Activated CD4-positive, alpha-beta T cell treated with anti-CD3 and anti-CD28 coated beads for 36 hours (primary cell): ENCODE data around the gene SLC9A9. TPM values are rescaled to one million over a fixed set of nuclear protein-coding genes. Genes with fewer than 3 reads are reported as not detected.
"Not testable (repeated sequence)": the region's sequence is repeated elsewhere in the genome, so short reads cannot be mapped to it uniquely, and the experiment has no call there.

Experiments used
- ATAC-seq: fragments of 200-7000 bp; cut with Tn5 transposase; one replicate; pipeline ENCODE4 v1.10.0; 2021; ENCODE audit warnings: mild to moderate bottlenecking, moderate library complexity
- CTCF ChIA-PET: fragments of 350-600 bp; sonication (Branson Sonifier 250); formaldehyde crosslinking; loops from one replicate; lab custom pipeline; 2021; ENCODE audit warnings: antibody characterized with exemption; lab: Charles Lee
- POLR2A ChIA-PET: fragments of 350-600 bp; sonication (Branson Sonifier 250); formaldehyde crosslinking; loops from one replicate; lab custom pipeline; 2021; ENCODE audit warnings: antibody characterized with exemption, inconsistent platforms; lab: Charles Lee
- DNase-seq: peaks from one replicate; pipeline ENCODE4 v3.0.0-alpha.2; 2020
- H3K27ac Mint-ChIP-seq: one replicate; pipeline ENCODE4 v1.8.0; 2021; ENCODE audit warnings: mixed read lengths
- H3K27me3 Mint-ChIP-seq: one replicate; pipeline ENCODE4 v1.8.0; 2021; ENCODE audit warnings: mixed read lengths
- H3K36me3 Mint-ChIP-seq: one replicate; pipeline ENCODE4 v1.8.0; 2021; ENCODE audit warnings: low read depth, mixed read lengths
- H3K4me1 Mint-ChIP-seq: one replicate; pipeline ENCODE4 v1.8.0; 2021; ENCODE audit warnings: mixed read lengths
- H3K4me3 Mint-ChIP-seq: one replicate; pipeline ENCODE4 v1.8.0; 2021; ENCODE audit warnings: mild to moderate bottlenecking, moderate library complexity, mixed read lengths
- H3K9me3 Mint-ChIP-seq: one replicate; pipeline ENCODE4 v1.8.0; 2021; ENCODE audit warnings: low read depth, mixed read lengths
- intact Hi-C, 2 experiments: fragments of 100-400 bp; cut with DNase I in 1 of 2; cut with micrococcal nuclease in 1 of 2; formaldehyde crosslinking; loops; one replicate each; pipeline versions ENCODE4 v1.14.2 to v1.15.1; 2022 to 2024; cut with DNase I, micrococcal nuclease
- total RNA-seq, 2 experiments: library from RNA; stranded (reverse); gene quantifications; one replicate each; pipeline ENCODE4 v1.2.3, GENCODE V29; 2021

Gene SLC9A9
- total RNA-seq, 2 experiments from 2014 or later, result 1.4 to 1.6 TPM

- ATAC-seq (no peak), DNase-seq (no peak)
- Mint-ChIP-seq H3K9me3 (no peaks in the 10 kb centered on the region), H3K4me3 (no peak overlapping the region), H3K4me1 (peaks cover 15% of the 10 kb centered on the region), H3K27me3 (no peaks in the 10 kb centered on the region), H3K27ac (no peak overlapping the region), H3K36me3 (no peaks in the 10 kb centered on the region)
- ChIA-PET CTCF (interaction anchor here (0.6 to 1.5 kb wide), 3 partner anchors 11 to 310 kb away, joined by 3 to 4 read pairs (median 4); no protein-coding TSS in a partner anchor), POLR2A (no interaction called here)
- intact Hi-C loops, result no loop called here
Measured at GRCh38 chr3:143287403-143287802, 560.9 kb downstream of the SLC9A9 start.

- peaks cover 18% of the 10 kb centered on the region for H3K4me1 Mint-ChIP-seq
- no peak overlapping the region for H3K27ac Mint-ChIP-seq
- no peaks in the 10 kb centered on the region for H3K9me3 Mint-ChIP-seq
- intact Hi-C loops, result no loop called here
- ChIA-PET CTCF (interaction anchor here (0.5 to 1.4 kb wide), 3 partner anchors 11 to 162 kb away, joined by 3 to 4 read pairs (median 4); no protein-coding TSS in a partner anchor), POLR2A (no interaction called here)
- no peak for ATAC-seq
- no peaks in the 10 kb centered on the region for H3K27me3 Mint-ChIP-seq
- no peak overlapping the region for H3K4me3 Mint-ChIP-seq
- no peak for DNase-seq
- H3K36me3 Mint-ChIP-seq, result no peaks in the 10 kb centered on the region
Measured at GRCh38 chr3:143286392-143287010, 561.8 kb downstream of the SLC9A9 start.

- H3K4me3 Mint-ChIP-seq, result no peak overlapping the region
- H3K27ac Mint-ChIP-seq, result no peak overlapping the region
- CTCF ChIA-PET, result interaction anchor here (0.6 to 0.7 kb wide), 3 partner anchors 20 to 252 kb away, joined by 3 to 4 read pairs (median 3); no protein-coding TSS in a partner anchor
- intact Hi-C loops, result no loop called here
- peaks cover 20% of the 10 kb centered on the region for H3K4me1 Mint-ChIP-seq
- no peaks in the 10 kb centered on the region for H3K9me3 Mint-ChIP-seq
- peak; percentile 67 for ATAC-seq
- DNase-seq, result peak; percentile 13
- POLR2A ChIA-PET, result no interaction called here
- peaks cover 3% of the 10 kb centered on the region for H3K36me3 Mint-ChIP-seq
- no peaks in the 10 kb centered on the region for H3K27me3 Mint-ChIP-seq
Measured at GRCh38 chr3:143283432-143284128, 564.7 kb downstream of the SLC9A9 start.

- Mint-ChIP-seq H3K4me1 (peaks cover 31% of the 10 kb centered on the region), H3K9me3 (no peaks in the 10 kb centered on the region), H3K4me3 (no peak overlapping the region), H3K36me3 (peaks cover 3% of the 10 kb centered on the region), H3K27me3 (no peaks in the 10 kb centered on the region), H3K27ac (no peak overlapping the region)
- DNase-seq, result no peak
- no peak for ATAC-seq
- ChIA-PET POLR2A (no interaction called here), CTCF (no interaction called here)
- intact Hi-C loops, result no loop called here
Measured at GRCh38 chr3:143280984-143281383, 567.3 kb downstream of the SLC9A9 start.

- H3K27me3 Mint-ChIP-seq, DNase-seq, POLR2A ChIA-PET, H3K27ac Mint-ChIP-seq, ATAC-seq, H3K9me3 Mint-ChIP-seq, H3K4me3 Mint-ChIP-seq, H3K36me3 Mint-ChIP-seq: not testable (repeated sequence)
- peaks cover 34% of the 10 kb centered on the region for H3K4me1 Mint-ChIP-seq
- intact Hi-C loops, result loop anchor here (5.0 kb wide), 3 partner anchors 112 to 217 kb away; no protein-coding TSS in a partner anchor
- CTCF ChIA-PET, result interaction anchor here (1.1 kb wide), 1 partner anchor 9 kb away, joined by 3 read pairs; no protein-coding TSS in a partner anchor
Measured at GRCh38 chr3:143279567-143279966, 568.7 kb downstream of the SLC9A9 start.

- H3K27ac Mint-ChIP-seq, result no peak overlapping the region
- DNase-seq (no peak), ATAC-seq (no peak)
- no peaks in the 10 kb centered on the region for H3K27me3 Mint-ChIP-seq
- CTCF ChIA-PET, result interaction anchor here (1.4 kb wide), 1 partner anchor 14 kb away, joined by 3 read pairs; no protein-coding TSS in a partner anchor
- H3K4me1 Mint-ChIP-seq, result peaks cover 32% of the 10 kb centered on the region
- H3K9me3 Mint-ChIP-seq, result no peaks in the 10 kb centered on the region
- H3K36me3 Mint-ChIP-seq, result peaks cover 3% of the 10 kb centered on the region
- POLR2A ChIA-PET, result interaction anchor here (0.6 kb wide), 1 partner anchor 108 kb away, joined by 3 read pairs; no protein-coding TSS in a partner anchor
- H3K4me3 Mint-ChIP-seq, result no peak overlapping the region
- intact Hi-C loops, result loop anchor here (5.0 kb wide), 3 partner anchors 111 to 216 kb away; no protein-coding TSS in a partner anchor
Measured at GRCh38 chr3:143278721-143279120, 569.5 kb downstream of the SLC9A9 start.

- Mint-ChIP-seq H3K4me1 (peaks cover 26% of the 10 kb centered on the region), H3K27me3 (no peaks in the 10 kb centered on the region), H3K36me3 (peaks cover 3% of the 10 kb centered on the region), H3K9me3 (no peaks in the 10 kb centered on the region), H3K27ac (no peak overlapping the region), H3K4me3 (no peak overlapping the region)
- intact Hi-C loops, result loop anchor here (2.0 to 5.0 kb wide), 4 partner anchors 110 to 215 kb away; no protein-coding TSS in a partner anchor
- no peak for DNase-seq
- POLR2A ChIA-PET, result interaction anchor here (0.6 kb wide), 1 partner anchor 149 kb away, joined by 3 read pairs; no protein-coding TSS in a partner anchor
- no peak for ATAC-seq
- CTCF ChIA-PET, result interaction anchor here (1.2 to 1.4 kb wide), 3 partner anchors 11 to 27 kb away, joined by 3 to 4 read pairs (median 3); no protein-coding TSS in a partner anchor
Measured at GRCh38 chr3:143277531-143277930, 570.7 kb downstream of the SLC9A9 start.

- ATAC-seq, result peak; percentile 99
- Mint-ChIP-seq H3K27ac (no peak overlapping the region), H3K4me1 (peaks cover 23% of the 10 kb centered on the region)
Measured at GRCh38 chr3:143276592-143276991, 571.7 kb downstream of the SLC9A9 start.

GRCh38 chr3:143273975-143274690, 574.1 kb downstream of the SLC9A9 start:
- Mint-ChIP-seq H3K27ac (no peak overlapping the region), H3K9me3 (no peaks in the 10 kb centered on the region), H3K4me1 (peaks cover 23% of the 10 kb centered on the region), H3K36me3 (no peaks in the 10 kb centered on the region), H3K27me3 (no peaks in the 10 kb centered on the region), H3K4me3 (no peak overlapping the region)
- intact Hi-C loops, result no loop called here
- ATAC-seq (no peak), DNase-seq (no peak)
- CTCF ChIA-PET, result interaction anchor here (1.4 kb wide), 1 partner anchor 401 kb away, joined by 3 read pairs; no protein-coding TSS in a partner anchor
- POLR2A ChIA-PET, result no interaction called here

More at GRCh38 chr3:143276592-143276991, 571.7 kb downstream of the SLC9A9 start:
- CTCF ChIA-PET, result interaction anchor here (1.2 to 1.3 kb wide), 2 partner anchors 12 to 26 kb away, joined by 3 to 4 read pairs; no protein-coding TSS in a partner anchor
- intact Hi-C loops, result loop anchor here (1.0 to 5.0 kb wide), 5 partner anchors 109 to 214 kb away; no protein-coding TSS in a partner anchor
- DNase-seq, result no peak
- Mint-ChIP-seq H3K27me3 (no peaks in the 10 kb centered on the region), H3K9me3 (no peaks in the 10 kb centered on the region), H3K36me3 (peaks cover 3% of the 10 kb centered on the region), H3K4me3 (no peak overlapping the region)
- POLR2A ChIA-PET, result interaction anchor here (0.7 to 0.9 kb wide), 2 partner anchors 194 to 480 kb away, joined by 4 to 5 read pairs; no protein-coding TSS in a partner anchor

- ATAC-seq, result no peak
- DNase-seq, result no peak
- POLR2A ChIA-PET, result no interaction called here
- Mint-ChIP-seq H3K27me3 (no peaks in the 10 kb centered on the region), H3K4me3 (no peak overlapping the region), H3K9me3 (no peaks in the 10 kb centered on the region), H3K27ac (no peak overlapping the region), H3K36me3 (peaks cover 3% of the 10 kb centered on the region), H3K4me1 (peaks cover 6% of the 10 kb centered on the region)
- intact Hi-C loops, result no loop called here
- CTCF ChIA-PET, result interaction anchor here (1.2 kb wide), 1 partner anchor 53 kb away, joined by 3 read pairs; no protein-coding TSS in a partner anchor
Measured at GRCh38 chr3:143271136-143271535, 577.1 kb downstream of the SLC9A9 start.
